GM21447 (cell line): ENCODE data around the gene GOSR2.

Source experiments
- ATAC-seq: cut with Tn5 transposase; IDR thresholded peaks from one replicate; pipeline ENCODE4 v1.9.1; 2021; ENCODE audit not compliant: unreplicated experiment

GOSR2 gene

GRCh38 chr17:46958041-46958591, 35.2 kb downstream of the GOSR2 start:
- no peak for ATAC-seq

GRCh38 chr17:46960152-46960551, 37.2 kb downstream of the GOSR2 start:
- no peak for ATAC-seq

GRCh38 chr17:46962374-46962790, 39.4 kb downstream of the GOSR2 start:
- ATAC-seq = no peak

- ATAC-seq = no peak
Observed at GRCh38 chr17:46963571-46963970, 40.6 kb downstream of the GOSR2 start.

GRCh38 chr17:46964315-46965265, 41.6 kb downstream of the GOSR2 start:
- no peak for ATAC-seq

GRCh38 chr17:46968224-46968834, 45.4 kb downstream of the GOSR2 start:
- no peak for ATAC-seq

GRCh38 chr17:46968896-46969295, 45.9 kb downstream of the GOSR2 start:
- ATAC-seq = no peak

- no peak for ATAC-seq
Observed at GRCh38 chr17:46971647-46972300, 48.8 kb downstream of the GOSR2 start.

GRCh38 chr17:46972346-46972745, 49.4 kb downstream of the GOSR2 start:
- no peak for ATAC-seq

GRCh38 chr17:46974086-46974485, 51.1 kb downstream of the GOSR2 start:
- no peak for ATAC-seq

GRCh38 chr17:46975287-46975686, 52.3 kb downstream of the GOSR2 start:
- no peak for ATAC-seq

GRCh38 chr17:46976626-46977270, 53.8 kb downstream of the GOSR2 start:
- ATAC-seq = no peak

GRCh38 chr17:46977348-46977747, 54.4 kb downstream of the GOSR2 start:
- no peak for ATAC-seq

GRCh38 chr17:46977750-46978488, 55.0 kb downstream of the GOSR2 start:
- ATAC-seq = no peak

GRCh38 chr17:46978489-46979146, 55.7 kb downstream of the GOSR2 start:
- ATAC-seq = no peak

GRCh38 chr17:46979147-46979863, 56.3 kb downstream of the GOSR2 start, which contains the start of gene RPRML:
RPRML (minus strand) TSS chr17:46979253; CDS start chr17:46979007, 246 bp downstream.
- ATAC-seq = no peak

GRCh38 chr17:46982577-46982976, 59.6 kb downstream of the GOSR2 start:
- no peak for ATAC-seq

GRCh38 chr17:46983782-46984181, 60.8 kb downstream of the GOSR2 start:
- ATAC-seq = no peak

GRCh38 chr17:46984341-46984740, 61.4 kb downstream of the GOSR2 start:
- no peak for ATAC-seq
